ENCODE data around the gene HOXB2.

The HOXB2 gene

DNA sequence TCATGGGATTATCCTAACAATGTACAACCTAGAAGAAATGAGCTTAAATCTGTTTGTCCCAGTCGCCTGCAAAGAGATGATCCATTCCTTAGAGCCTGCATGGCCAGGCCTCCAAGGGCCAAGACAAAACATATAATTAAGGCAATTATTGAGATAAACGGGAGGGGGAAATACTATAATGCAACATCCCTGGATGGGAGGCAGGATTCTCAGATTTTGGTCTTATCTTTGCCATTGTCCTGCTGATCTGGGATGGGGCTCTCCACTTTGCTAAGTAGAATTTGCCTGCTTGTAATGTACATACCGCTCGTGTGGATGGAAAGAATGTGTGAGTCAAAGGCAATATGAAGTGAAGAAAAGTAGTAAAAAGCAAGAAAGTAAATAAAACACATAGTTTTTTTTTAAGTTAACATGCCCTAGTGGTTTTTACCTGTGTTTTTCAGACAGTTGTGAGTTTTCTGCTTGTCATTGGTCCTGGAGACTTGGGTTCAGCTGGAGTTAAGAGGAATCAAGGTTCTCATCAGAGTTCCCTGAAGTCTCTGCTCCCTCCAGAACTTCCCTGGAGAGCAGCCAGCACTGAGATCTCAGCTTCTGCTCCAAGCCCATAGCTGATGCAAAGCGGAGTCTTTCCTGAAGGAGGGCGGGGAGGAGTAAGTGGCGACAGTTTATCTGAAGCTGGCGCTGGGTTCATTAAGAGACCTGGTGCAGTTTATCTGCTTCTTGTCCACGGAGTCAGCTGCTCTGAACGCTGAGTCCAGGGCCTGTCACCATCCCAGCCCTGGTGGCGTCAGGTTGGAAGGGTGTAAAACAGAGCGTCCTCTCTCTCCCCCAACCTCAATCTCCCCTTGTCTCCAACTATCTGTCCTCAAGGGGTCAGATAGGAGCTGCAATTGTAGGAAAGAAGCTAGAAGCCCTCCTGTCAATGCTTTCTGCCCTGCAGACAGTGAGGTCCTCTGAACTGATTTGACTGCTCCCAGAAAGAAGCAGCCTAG is 44.2 kb downstream of the HOXB2 start:
- Mint-ChIP-seq H3K27ac (no peak overlapping the region), H3K4me1 (ENCODE audit: low read depth) (peaks cover 6% of the 10 kb centered on the region), H3K36me3 (ENCODE audit: low read depth) (no peaks in the 10 kb centered on the region), H3K27me3 (peaks cover 28% of the 10 kb centered on the region), H3K9me3 (no peaks in the 10 kb centered on the region), H3K4me3 (no peak overlapping the region)
- DNase-seq: no peak

DNA sequence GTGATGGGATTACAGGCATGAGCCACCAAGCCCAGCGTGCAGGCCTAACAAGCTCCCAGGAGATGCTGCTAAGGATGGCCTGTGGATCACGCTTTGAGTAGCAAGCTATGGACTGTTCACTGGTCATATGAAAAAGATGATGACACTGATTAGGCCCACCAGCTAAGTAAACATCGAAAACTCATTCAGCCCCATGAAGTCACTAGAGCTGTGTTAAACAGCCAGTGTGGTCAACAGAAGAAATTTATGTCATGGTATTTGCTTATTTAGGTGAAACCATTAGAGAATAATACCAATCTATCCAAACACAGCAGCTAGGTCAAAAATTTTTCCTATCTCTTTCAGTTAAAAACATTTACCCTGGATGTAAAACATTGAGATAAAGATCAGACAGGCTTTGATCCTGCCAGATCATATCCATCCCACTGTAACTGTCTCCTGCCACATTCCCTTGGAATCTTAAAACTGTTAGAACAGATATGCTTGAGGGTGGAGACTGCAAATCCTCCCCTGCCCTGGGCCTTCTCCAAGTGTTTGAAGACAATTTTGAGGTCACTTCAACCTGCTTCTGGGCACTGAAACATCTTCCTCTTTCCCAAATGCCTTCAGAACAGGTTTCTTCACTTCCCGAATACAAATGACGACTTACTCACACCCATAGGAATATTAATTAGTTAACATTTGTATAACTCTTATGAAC is 45.0 kb downstream of the HOXB2 start:
- H3K9me3 Mint-ChIP-seq: no peaks in the 10 kb centered on the region
- H3K4me1 Mint-ChIP-seq (ENCODE audit: low read depth): no peaks in the 10 kb centered on the region
- no peaks in the 10 kb centered on the region for H3K36me3 Mint-ChIP-seq (ENCODE audit: low read depth)
- no peak for DNase-seq
- no peak overlapping the region for H3K27ac Mint-ChIP-seq
- H3K4me3 Mint-ChIP-seq: no peak overlapping the region
- peaks cover 30% of the 10 kb centered on the region for H3K27me3 Mint-ChIP-seq

DNA sequence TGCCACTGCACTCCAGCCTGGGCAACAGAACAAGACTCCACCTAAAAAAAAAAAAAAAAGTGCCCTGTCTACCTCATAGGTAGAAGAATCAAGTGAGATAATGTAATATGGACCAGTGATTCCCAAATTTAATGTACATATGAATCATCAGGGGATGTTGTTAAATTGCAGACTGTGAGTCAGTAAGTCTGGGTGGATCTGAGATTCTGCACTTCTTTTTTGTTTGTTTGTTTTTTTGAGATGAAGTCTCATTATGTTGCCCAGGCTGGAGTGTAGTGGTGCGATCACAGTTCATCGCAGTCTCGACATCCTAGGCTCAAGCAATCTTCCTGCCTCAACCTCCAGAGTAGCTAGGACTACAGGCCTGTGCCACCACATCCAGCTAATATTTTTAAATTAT is 45.7 kb downstream of the HOXB2 start:
- Mint-ChIP-seq H3K9me3 (no peaks in the 10 kb centered on the region), H3K4me3 (no peak overlapping the region), H3K4me1 (ENCODE audit: low read depth) (no peaks in the 10 kb centered on the region), H3K27ac (no peak overlapping the region), H3K36me3 (ENCODE audit: low read depth) (no peaks in the 10 kb centered on the region), H3K27me3 (peaks cover 36% of the 10 kb centered on the region)
- DNase-seq: no peak

DNA sequence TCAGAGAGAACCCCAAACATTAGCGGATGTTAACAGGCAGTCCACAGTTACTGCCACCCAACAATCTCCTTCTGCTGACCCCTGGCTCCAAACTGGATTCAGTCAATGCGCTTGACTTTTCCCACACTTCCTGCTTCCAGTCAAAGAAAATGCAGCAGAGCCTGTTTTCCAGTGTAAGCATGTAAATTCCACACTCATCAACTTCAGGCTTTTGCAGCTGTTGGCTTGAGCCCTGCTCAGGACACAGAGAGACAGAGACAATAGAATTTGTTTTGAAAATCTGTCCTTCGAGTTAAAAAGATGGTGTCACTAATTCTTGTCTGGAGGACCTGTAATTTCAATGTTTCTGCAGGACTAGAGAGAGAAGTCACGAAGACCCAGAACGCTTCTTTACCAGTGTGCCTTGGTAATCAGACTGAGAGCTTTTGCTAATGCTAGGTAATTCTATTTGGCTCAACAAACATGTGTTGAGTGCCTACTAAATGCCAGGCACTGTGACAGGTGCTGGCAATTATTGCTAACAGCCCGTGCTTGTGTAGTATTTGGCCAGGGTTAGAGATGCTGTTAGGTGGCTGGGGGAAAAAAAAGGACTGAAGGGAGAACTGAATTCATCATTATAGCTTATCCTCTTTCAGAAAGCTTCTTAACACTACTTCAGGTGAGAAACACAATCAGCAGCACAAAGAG is 46.6 kb downstream of the HOXB2 start:
- Mint-ChIP-seq H3K9me3 (no peaks in the 10 kb centered on the region), H3K4me1 (ENCODE audit: low read depth) (no peaks in the 10 kb centered on the region), H3K27me3 (peaks cover 40% of the 10 kb centered on the region), H3K4me3 (no peak overlapping the region), H3K36me3 (ENCODE audit: low read depth) (no peaks in the 10 kb centered on the region), H3K27ac (no peak overlapping the region)
- DNase-seq: no peak

DNA sequence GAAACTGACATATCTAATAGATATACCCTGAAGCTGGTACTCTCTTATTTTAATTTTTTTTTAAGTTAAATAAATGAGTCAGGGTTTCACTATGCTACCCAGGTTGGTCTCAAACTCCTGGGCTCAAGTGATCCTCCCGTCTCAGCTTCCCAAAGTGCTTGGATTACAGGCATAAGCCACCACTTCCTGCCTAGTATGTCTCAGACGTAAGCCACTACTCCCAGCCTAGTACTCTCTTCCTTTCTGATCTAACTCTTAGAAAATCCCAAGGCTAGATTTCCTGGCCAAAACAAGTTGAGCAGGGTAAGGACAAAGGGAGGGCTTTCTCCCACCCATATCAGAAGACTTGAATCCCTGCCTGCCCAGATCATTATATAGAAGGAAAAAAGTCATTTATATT is 47.8 kb downstream of the HOXB2 start:
- H3K36me3 Mint-ChIP-seq (ENCODE audit: low read depth): no peaks in the 10 kb centered on the region
- no peak for DNase-seq
- H3K4me3 Mint-ChIP-seq: no peak overlapping the region
- H3K4me1 Mint-ChIP-seq (ENCODE audit: low read depth): peaks cover 9% of the 10 kb centered on the region
- no peak overlapping the region for H3K27ac Mint-ChIP-seq
- peaks cover 38% of the 10 kb centered on the region for H3K27me3 Mint-ChIP-seq
- no peaks in the 10 kb centered on the region for H3K9me3 Mint-ChIP-seq

DNA sequence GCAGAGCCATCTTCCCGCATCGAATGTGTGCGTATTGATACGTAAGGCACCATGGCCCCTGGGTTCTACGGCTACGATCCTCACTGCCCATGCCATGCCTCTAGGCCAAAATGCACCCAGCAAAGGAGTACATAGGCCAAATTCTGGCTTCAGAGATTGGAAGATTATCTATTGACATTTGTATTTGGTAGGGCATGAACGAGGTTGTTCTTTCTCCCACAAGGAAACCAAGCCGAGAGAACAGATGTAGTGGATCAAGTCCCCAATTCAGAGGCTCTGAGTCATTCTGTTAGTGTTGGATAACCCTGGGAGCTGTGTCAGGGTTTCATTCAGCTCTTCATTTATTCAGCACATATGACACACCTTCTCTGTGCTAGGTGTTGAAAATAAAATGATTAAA is 50.6 kb downstream of the HOXB2 start:
- Mint-ChIP-seq H3K36me3 (ENCODE audit: low read depth) (no peaks in the 10 kb centered on the region), H3K9me3 (no peaks in the 10 kb centered on the region), H3K27ac (no peak overlapping the region), H3K27me3 (peaks cover 41% of the 10 kb centered on the region), H3K4me1 (ENCODE audit: low read depth) (peaks cover 15% of the 10 kb centered on the region), H3K4me3 (no peak overlapping the region)
- no peak for DNase-seq
